Ammon's horn (tissue), 1 donor: ENCODE data around the gene UBA6.
"Not testable (repeated sequence)": the region's sequence is repeated elsewhere in the genome, so short reads cannot be mapped to it uniquely, and the experiment has no call there.

Experiments used
- DNase-seq: peaks from one replicate; pipeline ENCODE4 v3.0.0-alpha.2; 2016; ENCODE audit warnings: low spot score

UBA6 gene

GRCh38 chr4:67713529-67714247, 12.7 kb upstream of the UBA6 start:
- no peak for DNase-seq

- DNase-seq, result no peak
Observed at GRCh38 chr4:67712650-67713528, 11.9 kb upstream of the UBA6 start.

GRCh38 chr4:67712000-67712625, 11.2 kb upstream of the UBA6 start:
- no peak for DNase-seq

GRCh38 chr4:67706682-67707081, 5.7 kb upstream of the UBA6 start:
- DNase-seq, result not testable (repeated sequence)

- no peak for DNase-seq
Observed at GRCh38 chr4:67704843-67705242, 3.9 kb upstream of the UBA6 start.

GRCh38 chr4:67702166-67702565, 1.2 kb upstream of the UBA6 start:
- no peak for DNase-seq

GRCh38 chr4:67701517-67701850, 529 bp upstream of the UBA6 start:
- DNase-seq, result no peak

- DNase-seq, result no peak
Observed at GRCh38 chr4:67700116-67700737, 728 bp downstream of the UBA6 start.

- no peak for DNase-seq
Observed at GRCh38 chr4:67699603-67700002, 1.4 kb downstream of the UBA6 start.

GRCh38 chr4:67697860-67698687, 2.9 kb downstream of the UBA6 start:
- no peak for DNase-seq

- DNase-seq, result no peak
Observed at GRCh38 chr4:67696061-67696460, 4.9 kb downstream of the UBA6 start.

- DNase-seq, result no peak
Observed at GRCh38 chr4:67694662-67695061, 6.3 kb downstream of the UBA6 start.

- no peak for DNase-seq
Observed at GRCh38 chr4:67691328-67691727, 9.6 kb downstream of the UBA6 start.

- no peak for DNase-seq
Observed at GRCh38 chr4:67687636-67688035, 13.3 kb downstream of the UBA6 start.

GRCh38 chr4:67685532-67685859, 15.5 kb downstream of the UBA6 start:
- no peak for DNase-seq

GRCh38 chr4:67684839-67685531, 16.0 kb downstream of the UBA6 start:
- DNase-seq, result no peak

GRCh38 chr4:67682266-67682665, 18.7 kb downstream of the UBA6 start:
- no peak for DNase-seq

- no peak for DNase-seq
Observed at GRCh38 chr4:67680581-67681222, 20.3 kb downstream of the UBA6 start.

GRCh38 chr4:67678612-67679011, 22.3 kb downstream of the UBA6 start:
- DNase-seq, result no peak

- DNase-seq, result no peak
Observed at GRCh38 chr4:67674098-67674497, 26.9 kb downstream of the UBA6 start.

GRCh38 chr4:67668315-67668714, 32.6 kb downstream of the UBA6 start:
- no peak for DNase-seq
